Right lobe of liver (tissue), 6 donors: ENCODE data around the gene TSR3. TPM values are rescaled to one million over a fixed set of nuclear protein-coding genes. Genes with fewer than 3 reads are reported as not detected.

Experiments
- ATAC-seq, 4 donors: fragments of 200-7000 bp; cut with Tn5 transposase; one replicate each; pipeline ENCODE4 v1.9.1; 2020; ENCODE audit warnings: mild to moderate bottlenecking in 4 of 4, moderate library complexity in 4 of 4
- DNase-seq, 3 donors: peaks; one replicate each; pipeline ENCODE4 v3.0.0-alpha.2; 2020
- H3K27ac ChIP-seq, 3 donors: fragments of 200-600 bp; one replicate each; pipeline ENCODE4 v1.8.0; 2022
- H3K27me3 ChIP-seq, 2 donors: fragments of 200-600 bp; one replicate each; pipeline ENCODE4 v1.8.0; 2022
- H3K36me3 ChIP-seq, 4 donors: fragments of 200-600 bp; sonication (generic) in 1 of 4; one replicate each; pipeline versions ENCODE4 v1.5.1 to v1.8.0; 2017 to 2022; ENCODE audit warnings: control low read depth in 1 of 4
- H3K4me1 ChIP-seq, 4 donors: fragments of 200-600 bp; sonication (generic) in 1 of 4; one replicate each; pipeline versions ENCODE4 v1.5.1 to v1.8.0; 2017 to 2022; ENCODE audit warnings: control low read depth in 1 of 4
- H3K4me3 ChIP-seq, 3 donors: fragments of 200-600 bp; one replicate each; pipeline ENCODE4 v1.8.0; 2022
- H3K9me3 ChIP-seq, 4 donors: fragments of 200-600 bp; sonication (generic) in 1 of 4; one replicate each; pipeline versions ENCODE4 v1.5.1 to v1.8.0; 2017 to 2022; ENCODE audit warnings: control low read depth in 1 of 4
- POLR2A ChIP-seq: fragments of 450-650 bp; IDR thresholded peaks from one replicate; pipeline ENCODE4 v1.6.1; 2017; ENCODE audit warnings: antibody characterized with exemption, mild to moderate bottlenecking
- WGBS: methylation state at CpG from one replicate; pipeline ENCODE4 v1.1.6; 2018; ENCODE audit warnings: low coverage, low lambda C conversion rate; ENCODE audit not compliant: insufficient coverage; ENCODE audit errors: missing lambda C conversion rate; 5-methylcytosine and 5-hydroxymethylcytosine counted together
- intact Hi-C, 2 donors: fragments of 100-400 bp; cut with DNase I; formaldehyde crosslinking; loops; one replicate each; pipeline versions ENCODE4 v1.11.2 to v1.14.1; 2022
- total RNA-seq, 6 experiments: library from RNA; depleted of rRNA in 2 of 6; stranded (reverse); fragments of >200 nt in 2 of 6; fragmentation: NEBNext Ultra II Directional in 3 of 6; extraction: Animal tissue kit (Norgen Biotek cat#: 25700) in 3 of 6; gene quantifications; one replicate each; pipeline versions ENCODE4 v1.1.0 to v1.2.4, GENCODE V29; 2016 to 2023
- TF ChIP-seq, protein P1 (sequence below), 4 donors: fragments of 200-600 bp in 3 of 4; fragments of 450-650 bp in 1 of 4; IDR thresholded peaks; one replicate each; pipeline versions ENCODE4 v1.5.1 to v1.8.0; 2016 to 2022; ENCODE audit warnings: antibody characterized with exemption in 4 of 4, mild to moderate bottlenecking in 2 of 4
- donor health status: DM: no; HTN: yes; CAD: no.
- donor health status: DM: no; HTN: no; CAD: no.
- donor health status: DM: no; HTN: no; CAD: no.
- donor health status: DM: no; HTN: yes; CAD: no.
- donor health status: DM: no; HTN: yes; CAD: no.

TSR3 gene
- total RNA-seq, 6 experiments from 2014 or later, result 20.7 to 66.5 (median 24.5) TPM

DNA sequence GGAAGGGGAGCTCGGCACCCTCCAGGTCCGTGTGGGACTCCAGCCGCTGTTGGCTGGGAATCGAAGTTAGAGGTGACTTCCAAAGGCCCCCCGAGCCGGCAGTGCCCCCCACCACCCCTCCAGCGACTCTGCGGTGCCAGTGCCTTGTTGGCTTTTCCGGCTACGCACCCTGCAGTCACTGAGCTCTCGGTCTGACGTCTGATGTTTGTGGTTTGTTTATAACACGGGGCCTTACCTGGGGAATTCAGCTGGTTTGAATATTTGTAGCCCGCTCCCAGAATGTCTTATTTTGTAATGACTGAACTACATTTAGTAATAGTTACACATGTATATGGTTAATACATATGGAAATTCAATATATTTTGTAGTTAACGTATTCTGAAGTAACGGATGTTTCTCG is 25.3 kb downstream of the TSR3 start:
- H3K27ac ChIP-seq, result no peak overlapping the region
- WGBS, result 82% methylated on average over 5 of the region's 17 CpGs
- H3K36me3 ChIP-seq, result peaks cover 0 to 29% (median 8%) of the 10 kb centered on the region in 4 donors
- peaks cover 0 to 3% (median 1%) of the 10 kb centered on the region in 4 donors for H3K4me1 ChIP-seq
- DNase-seq (no peak), ATAC-seq (no peak)
- intact Hi-C loops, result no loop called here
- no peak overlapping the region for H3K4me3 ChIP-seq
- no peaks in the 10 kb centered on the region for H3K27me3 ChIP-seq
- no peaks in the 10 kb centered on the region for H3K9me3 ChIP-seq
- TF ChIP-seq, protein P1, sequence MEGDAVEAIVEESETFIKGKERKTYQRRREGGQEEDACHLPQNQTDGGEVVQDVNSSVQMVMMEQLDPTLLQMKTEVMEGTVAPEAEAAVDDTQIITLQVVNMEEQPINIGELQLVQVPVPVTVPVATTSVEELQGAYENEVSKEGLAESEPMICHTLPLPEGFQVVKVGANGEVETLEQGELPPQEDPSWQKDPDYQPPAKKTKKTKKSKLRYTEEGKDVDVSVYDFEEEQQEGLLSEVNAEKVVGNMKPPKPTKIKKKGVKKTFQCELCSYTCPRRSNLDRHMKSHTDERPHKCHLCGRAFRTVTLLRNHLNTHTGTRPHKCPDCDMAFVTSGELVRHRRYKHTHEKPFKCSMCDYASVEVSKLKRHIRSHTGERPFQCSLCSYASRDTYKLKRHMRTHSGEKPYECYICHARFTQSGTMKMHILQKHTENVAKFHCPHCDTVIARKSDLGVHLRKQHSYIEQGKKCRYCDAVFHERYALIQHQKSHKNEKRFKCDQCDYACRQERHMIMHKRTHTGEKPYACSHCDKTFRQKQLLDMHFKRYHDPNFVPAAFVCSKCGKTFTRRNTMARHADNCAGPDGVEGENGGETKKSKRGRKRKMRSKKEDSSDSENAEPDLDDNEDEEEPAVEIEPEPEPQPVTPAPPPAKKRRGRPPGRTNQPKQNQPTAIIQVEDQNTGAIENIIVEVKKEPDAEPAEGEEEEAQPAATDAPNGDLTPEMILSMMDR (IDR thresholded peaks at IDR 0.05), result no peak
- TF ChIP-seq POLR2A, result no peak

DNA sequence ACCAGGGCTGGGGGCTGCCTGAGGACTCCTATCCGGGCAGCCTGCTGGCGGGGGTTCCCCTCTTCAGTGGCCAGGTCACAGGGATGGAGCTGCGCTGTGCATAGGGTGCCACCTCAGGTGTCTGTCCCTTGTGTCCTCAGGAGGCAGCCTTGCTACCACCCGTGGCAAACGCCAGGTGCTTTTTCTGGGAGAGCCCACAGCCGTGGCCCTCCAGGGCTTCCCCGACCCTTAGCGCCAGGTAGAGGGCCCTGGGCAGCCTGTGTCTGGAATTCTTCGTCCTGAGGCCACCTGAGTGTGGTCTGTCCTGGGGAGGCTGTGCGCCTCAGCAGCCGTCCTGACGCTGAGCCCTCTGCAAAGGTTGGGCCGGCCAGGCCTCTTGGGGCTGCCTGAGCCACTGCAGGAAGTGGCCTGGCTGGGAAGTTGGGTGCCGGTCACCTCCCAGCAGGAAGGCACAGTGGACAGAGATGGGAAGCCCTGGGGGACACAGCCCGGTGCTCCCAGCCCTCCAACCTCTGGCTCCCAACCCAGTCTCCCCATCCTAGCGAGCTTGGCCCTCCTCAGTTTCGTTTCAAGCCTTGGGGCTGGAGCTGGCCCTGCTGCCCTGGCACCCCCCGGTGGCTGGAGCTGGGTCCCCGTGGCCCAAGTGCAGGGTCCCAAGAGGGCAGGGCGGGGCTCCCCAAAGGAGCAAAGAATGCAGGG is 25.9 kb downstream of the TSR3 start:
- H3K27ac ChIP-seq, result no peak overlapping the region
- intact Hi-C loops, result no loop called here
- no peak for DNase-seq
- no peaks in the 10 kb centered on the region for H3K27me3 ChIP-seq
- no peak for TF ChIP-seq POLR2A
- TF ChIP-seq, protein P1 (IDR thresholded peaks at IDR 0.05), result no peak
- no peaks in the 10 kb centered on the region for H3K9me3 ChIP-seq
- 20% methylated on average over 1 of the region's 20 CpGs for WGBS
- no peaks in the 10 kb centered on the region for H3K4me1 ChIP-seq
- ATAC-seq, result peak in 3 of 4 donors; percentile 5 to 20 (median 18)
- no peak overlapping the region for H3K4me3 ChIP-seq
- peaks cover 0 to 33% (median 10%) of the 10 kb centered on the region in 4 donors for H3K36me3 ChIP-seq

DNA sequence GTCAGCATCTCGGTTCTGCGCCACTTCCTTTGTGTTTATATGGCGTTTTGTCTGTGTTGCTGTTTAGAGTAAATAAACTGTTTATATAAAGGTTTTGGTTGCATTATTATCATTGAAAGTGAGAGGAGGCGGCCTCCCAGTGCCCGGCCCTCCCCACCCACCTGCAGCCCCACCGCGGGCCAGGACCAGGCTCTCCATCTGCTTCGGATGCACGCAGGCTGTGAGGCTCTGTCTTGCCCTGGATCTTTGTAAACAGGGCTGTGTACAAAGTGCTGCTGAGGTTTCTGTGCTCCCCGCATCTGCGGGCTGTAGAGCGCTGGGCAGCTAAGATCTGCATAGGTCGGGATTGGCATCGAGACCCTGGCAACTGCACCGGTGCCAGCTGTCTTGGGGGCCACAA is 26.4 kb downstream of the TSR3 start:
- intact Hi-C loops, result no loop called here
- no peaks in the 10 kb centered on the region for H3K9me3 ChIP-seq
- ATAC-seq (no peak), DNase-seq (no peak)
- no peak overlapping the region for H3K4me3 ChIP-seq
- H3K36me3 ChIP-seq, result peaks cover 0 to 38% (median 13%) of the 10 kb centered on the region in 4 donors
- TF ChIP-seq, protein P1 (IDR thresholded peaks at IDR 0.05), result no peak
- no peak for TF ChIP-seq POLR2A
- no peaks in the 10 kb centered on the region for H3K4me1 ChIP-seq
- H3K27me3 ChIP-seq, result no peaks in the 10 kb centered on the region
- H3K27ac ChIP-seq, result no peak overlapping the region
- 82% methylated on average over 7 of the region's 15 CpGs for WGBS

DNA sequence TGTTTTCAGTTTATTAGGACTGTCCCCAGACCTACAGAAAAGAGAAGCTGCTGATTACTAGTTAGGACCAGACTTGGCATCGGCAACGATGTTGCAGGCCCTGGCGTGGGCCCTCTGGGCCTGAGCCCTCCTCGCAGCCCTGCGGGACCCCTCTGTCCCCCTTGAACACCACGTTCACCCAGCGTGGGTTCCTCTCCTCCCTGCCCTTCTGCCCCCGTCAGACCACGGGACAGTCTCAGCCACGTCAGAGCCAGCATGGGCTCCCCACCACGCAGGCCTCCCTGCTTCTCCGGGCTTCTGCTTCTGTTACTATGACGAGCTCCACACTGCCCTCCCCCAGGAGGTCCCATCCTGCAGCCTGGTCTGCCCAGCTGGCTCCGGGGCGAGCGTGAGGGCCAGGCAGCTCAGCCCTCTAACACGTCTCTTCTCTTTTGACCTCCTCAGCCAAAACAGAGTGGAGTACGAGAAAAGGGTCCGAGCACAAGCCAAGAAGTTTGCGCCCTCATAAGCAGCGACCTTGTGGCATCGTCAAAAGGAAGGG is 27.3 kb downstream of the TSR3 start:
- Histone ChIP-seq H3K4me1 (no peaks in the 10 kb centered on the region), H3K27me3 (no peaks in the 10 kb centered on the region), H3K36me3 (peaks cover 0 to 47% (median 19%) of the 10 kb centered on the region in 4 donors), H3K27ac (no peak overlapping the region), H3K9me3 (no peaks in the 10 kb centered on the region), H3K4me3 (no peak overlapping the region)
- 73% methylated on average over 15 of the region's 22 CpGs for WGBS
- intact Hi-C loops, result no loop called here
- ATAC-seq (no peak), DNase-seq (no peak)
- TF ChIP-seq, protein P1 (IDR thresholded peaks at IDR 0.05), result no peak
- TF ChIP-seq POLR2A, result no peak
